GM12878 (cell line): Measurements from ENCODE around the gene LOXL3. TPM values are rescaled to one million over a fixed set of nuclear protein-coding genes. Genes with fewer than 3 reads are reported as not detected.

ENCODE experiments used
- BRCA1 ChIP-seq: IDR thresholded peaks from 2 replicates; pipeline ENCODE4 v1.6.1; 2011; ENCODE audit warnings: low read depth, low read length, improper control_type of control experiment
- CBFB ChIP-seq: IDR thresholded peaks from 2 replicates; pipeline ENCODE4 v1.6.1; 2016; ENCODE audit warnings: antibody characterized with exemption, low read depth
- CEBPB ChIP-seq, 2 experiments: fragments of 150-350 bp in 1 of 2; IDR thresholded peaks; 2 replicates each; pipeline ENCODE4 v1.6.1; 2012 to 2014; ENCODE audit warnings: low read depth in 2 of 2, low read length in 2 of 2, borderline replicate concordance in 1 of 2, inconsistent platforms in 1 of 2
- EGR1 ChIP-seq, 2 experiments: IDR thresholded peaks; 1 replicate in 1 of 2; 2 replicates in 1 of 2; pipeline ENCODE4 v1.6.1; 2011 to 2012; ENCODE audit warnings: low read depth in 2 of 2, low read length in 2 of 2, borderline replicate concordance in 1 of 2, mild to moderate bottlenecking in 1 of 2, moderate library complexity in 1 of 2
- HDAC6 ChIP-seq: fragments of 200-600 bp; sonication (generic); IDR thresholded peaks from one replicate; pipeline ENCODE4 v1.8.0; 2017; ENCODE audit warnings: antibody characterized with exemption; ENCODE audit not compliant: unreplicated experiment
- HDGF ChIP-seq: fragments of 450-650 bp; IDR thresholded peaks from 2 replicates; pipeline ENCODE4 v1.6.1; 2016; ENCODE audit warnings: antibody characterized with exemption
- IKZF2 ChIP-seq, 2 experiments: fragments of 450-650 bp; IDR thresholded peaks; 2 replicates each; pipeline ENCODE4 v1.6.1; 2017; ENCODE audit warnings: mild to moderate bottlenecking in 2 of 2, moderate library complexity in 2 of 2
- IRF4 ChIP-seq: IDR thresholded peaks from 2 replicates; pipeline ENCODE4 v1.6.1; 2011; ENCODE audit warnings: low read depth, low read length
- LARP7 ChIP-seq: fragments of 450-650 bp; IDR thresholded peaks from 2 replicates; pipeline ENCODE4 v1.6.1; 2017; ENCODE audit warnings: mild to moderate bottlenecking
- MEF2A ChIP-seq: IDR thresholded peaks from 2 replicates; pipeline ENCODE4 v1.6.1; 2011; ENCODE audit warnings: low read depth, mild to moderate bottlenecking, low read length, moderate library complexity; ENCODE audit not compliant: insufficient read depth
- MTA2 ChIP-seq: fragments of 450-650 bp; IDR thresholded peaks from 2 replicates; pipeline ENCODE4 v1.6.1; 2016; ENCODE audit warnings: low read depth, mild to moderate bottlenecking, moderate library complexity
- MYC ChIP-seq: IDR thresholded peaks from 2 replicates; pipeline ENCODE4 v1.6.1; 2011; ENCODE audit warnings: mild to moderate bottlenecking, low read length, moderate library complexity, inconsistent platforms; ENCODE audit not compliant: insufficient read depth, insufficient replicate concordance, insufficient read length, severe bottlenecking
- NFIC ChIP-seq: IDR thresholded peaks from 2 replicates; pipeline ENCODE4 v1.6.1; 2012; ENCODE audit warnings: low read depth, mild to moderate bottlenecking, inconsistent platforms, low read length, moderate library complexity
- NKRF ChIP-seq: fragments of 450-650 bp; conservative IDR thresholded peaks from 2 replicates; pipeline ENCODE4 v1.6.1; 2017; ENCODE audit warnings: mild to moderate bottlenecking, moderate library complexity
- NR2C2 ChIP-seq: IDR thresholded peaks from 2 replicates; pipeline ENCODE4 v1.6.1; 2011; ENCODE audit warnings: borderline replicate concordance, low read depth; ENCODE audit not compliant: control insufficient read depth, insufficient read length
- POU2F2 ChIP-seq: IDR thresholded peaks from 3 replicates; pipeline ENCODE4 v1.6.1; 2011; ENCODE audit warnings: low read depth, mild to moderate bottlenecking, low read length, borderline replicate concordance
- RAD21 ChIP-seq: IDR thresholded peaks from 2 replicates; pipeline ENCODE4 v1.6.1; 2011; ENCODE audit warnings: mild to moderate bottlenecking, low read depth, low read length, moderate library complexity; ENCODE audit not compliant: insufficient read depth
- RELA ChIP-seq: fragments of 450-650 bp; IDR thresholded peaks from 2 replicates; pipeline ENCODE4 v1.8.0; 2014; ENCODE audit warnings: borderline replicate concordance; ENCODE audit not compliant: partially characterized antibody
- RFX5 ChIP-seq: IDR thresholded peaks from 2 replicates; pipeline ENCODE4 v1.6.1; 2011; ENCODE audit warnings: low read depth, low read length, improper control_type of control experiment
- SMAD5 ChIP-seq: IDR thresholded peaks from 2 replicates; pipeline ENCODE4 v1.6.1; 2016; ENCODE audit warnings: antibody characterized with exemption, low read depth
- SP1 ChIP-seq: IDR thresholded peaks from one replicate; pipeline ENCODE4 v1.6.1; 2011; ENCODE audit warnings: low read depth, low read length
- SUZ12 ChIP-seq: fragments of 200-600 bp; sonication (generic); IDR thresholded peaks from one replicate; pipeline ENCODE4 v1.6.1; 2018; ENCODE audit warnings: antibody characterized with exemption, mild to moderate bottlenecking; ENCODE audit not compliant: unreplicated experiment
- YY1 ChIP-seq: IDR thresholded peaks from 2 replicates; pipeline ENCODE4 v1.6.1; 2011; ENCODE audit warnings: low read depth, mild to moderate bottlenecking, low read length
- polyA plus RNA-seq, 11 experiments: library from polyadenylated mRNA; depleted of rRNA in 4 of 11; unstranded in 6 of 11; stranded (reverse) in 5 of 11; fragments of >200 nt; fragmentation: Nextera tagmentation in 4 of 11; fragmentation: Illumina TruSeq in 1 of 11; extraction: Ambion mirVana in 4 of 11; extraction: Trizol in 1 of 11; gene quantifications; 1 replicate in 1 of 11; 2 replicates in 10 of 11; pipeline versions ENCODE4 v1.2.1 to v1.2.3, GENCODE V29; 2011 to 2016; ENCODE audit warnings: inconsistent platforms in 2 of 11, missing spikeins in 2 of 11, low read depth in 1 of 11
- total RNA-seq, 4 experiments: library from RNA; depleted of rRNA in 3 of 4; stranded (reverse); fragments of >200 nt in 3 of 4; fragmentation: Illumina TruSeq in 1 of 4; extraction: Trizol in 1 of 4; gene quantifications; 2 replicates each; pipeline versions ENCODE4 v1.2.1 to v1.2.3, GENCODE V29; 2013 to 2021
- TF ChIP-seq, protein P1 (sequence below): IDR thresholded peaks from 2 replicates; pipeline ENCODE4 v1.6.1; 2012; ENCODE audit warnings: low read depth, low read length, improper control_type of control experiment
- TF ChIP-seq, protein P2 (sequence below): IDR thresholded peaks from 2 replicates; pipeline ENCODE4 v1.6.1; 2011; ENCODE audit warnings: mild to moderate bottlenecking, low read depth, low read length, moderate library complexity; ENCODE audit not compliant: insufficient replicate concordance
- TF ChIP-seq, protein P3 (sequence below): fragments of 450-650 bp; IDR thresholded peaks from 2 replicates; pipeline ENCODE4 v1.6.1; 2017; ENCODE audit warnings: borderline replicate concordance

The LOXL3 gene
- total and polyA plus RNA-seq, 10 of the 15 experiments (the other 5 are each of a cell fraction or from before 2014, with no cell fraction given), result 6.2 to 40.9 (median 23.3) TPM

DNA sequence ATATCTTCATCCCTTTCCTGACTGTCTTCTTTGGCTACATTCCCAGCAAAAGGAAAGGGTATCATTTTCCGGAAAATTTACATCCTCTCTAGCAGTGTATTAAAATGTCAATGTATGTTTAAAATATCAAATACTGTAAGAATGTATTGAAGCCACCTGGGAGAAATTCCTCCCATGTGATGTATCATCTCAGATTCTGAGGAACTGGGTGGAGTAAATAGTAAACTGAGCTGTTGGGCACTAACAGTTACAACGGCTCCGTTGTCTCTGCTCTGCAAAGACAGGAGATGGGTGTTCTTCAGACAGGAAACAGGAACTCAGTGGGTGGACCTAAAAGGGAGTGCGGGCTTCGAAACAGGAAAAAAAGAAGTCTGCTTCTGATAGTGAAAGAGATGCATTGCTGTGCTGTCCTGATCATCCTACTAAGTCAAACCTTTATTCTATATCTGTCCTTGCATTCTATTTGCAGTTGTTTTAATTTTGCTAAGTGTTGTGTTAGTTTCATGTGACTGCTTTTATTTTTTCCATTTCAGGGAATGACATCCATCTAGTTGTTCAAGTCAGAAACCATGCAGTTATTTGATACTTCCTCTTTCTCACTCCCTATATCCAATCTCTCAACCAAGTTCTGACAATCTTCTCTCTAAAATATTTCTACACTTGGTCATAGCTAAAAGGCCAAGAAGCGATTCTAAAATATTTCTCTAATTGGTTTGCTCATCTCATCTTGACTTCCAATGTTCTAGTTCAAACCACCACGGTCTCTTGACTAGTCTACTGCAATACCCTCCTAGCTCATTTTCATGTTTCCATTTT is 20.2 kb upstream of the LOXL3 start (continued):
- TF ChIP-seq HDGF (no peak), NR2C2 (no peak), NFIC (peak; percentile 46), POU2F2 (no peak), YY1 (no peak), HDAC6 (no peak), RAD21 (no peak), SUZ12 (no peak), BRCA1 (no peak), MEF2A (0 out of 2 replicates have a peak, but pooled peaks have one; percentile 21), MYC (no peak), CBFB (no peak), SMAD5 (no peak), RELA (no peak), RFX5 (no peak), NKRF (no peak), IRF4 (peak; percentile 9; the same call in 1 of the 2 replicates), EGR1 (IDR thresholded peaks at IDR 0.05; ENCODE audit: borderline replicate concordance in 1 of 2, low read depth in 2 of 2, low read length in 2 of 2) (peak in 1 of 2 experiments; percentile 78; a peak in 2 of 3 replicates), MTA2 (no peak), SP1 (no peak), CEBPB (IDR thresholded peaks at IDR 0.05; ENCODE audit: borderline replicate concordance in 1 of 2, low read depth in 2 of 2, low read length in 2 of 2) (no peak), IKZF2 (IDR thresholded peaks at IDR 0.05) (peak; percentile 46 to 50), LARP7 (no peak)
- TF ChIP-seq, protein P1, sequence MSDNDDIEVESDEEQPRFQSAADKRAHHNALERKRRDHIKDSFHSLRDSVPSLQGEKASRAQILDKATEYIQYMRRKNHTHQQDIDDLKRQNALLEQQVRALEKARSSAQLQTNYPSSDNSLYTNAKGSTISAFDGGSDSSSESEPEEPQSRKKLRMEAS, result no peak
- TF ChIP-seq, protein P2, sequence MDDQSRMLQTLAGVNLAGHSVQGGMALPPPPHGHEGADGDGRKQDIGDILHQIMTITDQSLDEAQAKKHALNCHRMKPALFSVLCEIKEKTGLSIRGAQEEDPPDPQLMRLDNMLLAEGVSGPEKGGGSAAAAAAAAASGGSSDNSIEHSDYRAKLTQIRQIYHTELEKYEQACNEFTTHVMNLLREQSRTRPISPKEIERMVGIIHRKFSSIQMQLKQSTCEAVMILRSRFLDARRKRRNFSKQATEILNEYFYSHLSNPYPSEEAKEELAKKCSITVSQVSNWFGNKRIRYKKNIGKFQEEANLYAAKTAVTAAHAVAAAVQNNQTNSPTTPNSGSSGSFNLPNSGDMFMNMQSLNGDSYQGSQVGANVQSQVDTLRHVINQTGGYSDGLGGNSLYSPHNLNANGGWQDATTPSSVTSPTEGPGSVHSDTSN, result no peak
- TF ChIP-seq, protein P3, sequence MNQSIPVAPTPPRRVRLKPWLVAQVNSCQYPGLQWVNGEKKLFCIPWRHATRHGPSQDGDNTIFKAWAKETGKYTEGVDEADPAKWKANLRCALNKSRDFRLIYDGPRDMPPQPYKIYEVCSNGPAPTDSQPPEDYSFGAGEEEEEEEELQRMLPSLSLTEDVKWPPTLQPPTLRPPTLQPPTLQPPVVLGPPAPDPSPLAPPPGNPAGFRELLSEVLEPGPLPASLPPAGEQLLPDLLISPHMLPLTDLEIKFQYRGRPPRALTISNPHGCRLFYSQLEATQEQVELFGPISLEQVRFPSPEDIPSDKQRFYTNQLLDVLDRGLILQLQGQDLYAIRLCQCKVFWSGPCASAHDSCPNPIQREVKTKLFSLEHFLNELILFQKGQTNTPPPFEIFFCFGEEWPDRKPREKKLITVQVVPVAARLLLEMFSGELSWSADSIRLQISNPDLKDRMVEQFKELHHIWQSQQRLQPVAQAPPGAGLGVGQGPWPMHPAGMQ, result no peak
